Endothelial cell of umbilical vein (primary cell): ENCODE results near the gene TNRC6B. TPM values are rescaled to one million over a fixed set of nuclear protein-coding genes. Genes with fewer than 3 reads are reported as not detected.
A peak's percentile ranks its signal among the peaks of the same experiment; 100 is the strongest.

ENCODE experiments used
- BruUV-seq: library from RNA; stranded (reverse); fragments of 400-500 nt; replicated peaks from 2 replicates; lab custom pipeline; 2021; lab: Mats Ljungman, UMichigan
- CTCF ChIA-PET: fragments of 300-600, 350-600 bp; sonication (Branson Sonifier 250); formaldehyde crosslinking; loops from one replicate; lab custom pipeline; 2021; ENCODE audit warnings: antibody characterized with exemption, inconsistent platforms; lab: Charles Lee
- POLR2A ChIA-PET: fragments of 300-600, 350-600 bp; sonication (Branson Sonifier 250); formaldehyde crosslinking; loops from one replicate; lab custom pipeline; 2021; ENCODE audit warnings: antibody characterized with exemption, inconsistent platforms; lab: Charles Lee
- DNase-seq: peaks from one replicate; pipeline ENCODE4 v3.0.0-alpha.2; 2011; ENCODE audit warnings: low read depth, low spot score
- FAIRE-seq: peaks from 2 replicates; lab custom pipeline; 2011; peaks lifted over from hg19 to GRCh38; lab: Jason Lieb, UNC
- H2AFZ ChIP-seq: 2 replicates; pipeline ENCODE4 v1.6.0; 2012; ENCODE audit warnings: low read depth, low read length, control low read depth, inconsistent platforms
- H3K27ac ChIP-seq: 2 replicates; pipeline ENCODE4 v1.5.1; 2011; ENCODE audit warnings: low read depth, mild to moderate bottlenecking, control low read depth, low read length, moderate library complexity; ENCODE audit not compliant: insufficient read depth
- H3K27me3 ChIP-seq, 2 experiments: 2 replicates each; pipeline versions ENCODE4 v1.6.0 to v1.6.1; 2011; ENCODE audit warnings: low read length in 2 of 2, mixed read lengths in 1 of 2; ENCODE audit not compliant: control insufficient read depth in 2 of 2, insufficient read depth in 2 of 2
- H3K36me3 ChIP-seq, 2 experiments: 2 replicates in 1 of 2; 3 replicates in 1 of 2; pipeline ENCODE4 v1.5.1; 2011; ENCODE audit warnings: low read length in 2 of 2, mild to moderate bottlenecking in 1 of 2, moderate library complexity in 1 of 2; ENCODE audit not compliant: control insufficient read depth in 2 of 2, insufficient read depth in 2 of 2; ENCODE audit errors: extremely low read depth in 1 of 2
- H3K4me1 ChIP-seq: 3 replicates; pipeline ENCODE4 v1.5.1; 2011; ENCODE audit warnings: mild to moderate bottlenecking, low read length; ENCODE audit not compliant: control insufficient read depth, insufficient read depth; ENCODE audit errors: extremely low read depth
- H3K4me2 ChIP-seq: 2 replicates; pipeline ENCODE4 v1.6.1; 2011; ENCODE audit warnings: low read length, control low read depth, mixed read lengths; ENCODE audit not compliant: insufficient read depth
- H3K4me3 ChIP-seq, 3 experiments: fragments of 200-600 bp in 1 of 3; sonication (generic), shearing (Covaris generic) in 1 of 3; replicated peaks in 1 of 3; 2 replicates each; pipeline ENCODE4 v1.5.1; 2011 to 2016; ENCODE audit warnings: control low read depth in 3 of 3, low read length in 3 of 3, mild to moderate bottlenecking in 2 of 3, inconsistent platforms in 1 of 3, low read depth in 1 of 3, moderate library complexity in 1 of 3; ENCODE audit not compliant: insufficient read depth in 1 of 3
- H3K79me2 ChIP-seq: 2 replicates; pipeline ENCODE4 v1.6.0; 2012; ENCODE audit warnings: low read length, inconsistent platforms; ENCODE audit not compliant: control insufficient read depth, insufficient read depth
- H3K9ac ChIP-seq: replicated peaks from 2 replicates; pipeline ENCODE3; 2011; ENCODE audit warnings: low read length, control low read depth; ENCODE audit not compliant: insufficient read depth; ENCODE audit errors: extremely low read depth
- H3K9me1 ChIP-seq: replicated peaks from 3 replicates; pipeline ENCODE4 v1.6.0; 2011; ENCODE audit warnings: mild to moderate bottlenecking, low read length; ENCODE audit not compliant: control insufficient read depth, insufficient read depth; ENCODE audit errors: extremely low read depth
- H3K9me3 ChIP-seq: replicated peaks from 2 replicates; pipeline ENCODE4 v1.5.1; 2012; ENCODE audit warnings: low read length, inconsistent platforms; ENCODE audit not compliant: control insufficient read depth, insufficient read depth
- H4K20me1 ChIP-seq: replicated peaks from 2 replicates; pipeline ENCODE3; 2011; ENCODE audit warnings: mild to moderate bottlenecking, low read length; ENCODE audit not compliant: control insufficient read depth, insufficient read depth; ENCODE audit errors: extremely low read depth
- GATA2 ChIP-seq: IDR thresholded peaks from 2 replicates; pipeline ENCODE4 v1.7.0; 2011; ENCODE audit warnings: low read depth, mild to moderate bottlenecking, moderate library complexity, mixed read lengths, low read length; ENCODE audit not compliant: insufficient read length, insufficient read depth
- MAX ChIP-seq: IDR thresholded peaks from 2 replicates; pipeline ENCODE4 v1.6.1; 2011; ENCODE audit not compliant: insufficient read depth, insufficient read length
- MYC ChIP-seq: IDR thresholded peaks from one replicate; pipeline ENCODE4 v1.6.1; 2011; ENCODE audit warnings: mild to moderate bottlenecking, low read depth, low read length
- POLR2A ChIP-seq: IDR thresholded peaks from 2 replicates; pipeline ENCODE4 v1.6.1; 2012; ENCODE audit warnings: low read depth, mild to moderate bottlenecking, control low read depth, low read length
- dilution Hi-C: fragments of 300-500 bp; cut with MboI; formaldehyde crosslinking; loops from one replicate; pipeline ENCODE4 v1.15.0; 2019; ENCODE audit warnings: low sequenced_read_pairs; ENCODE audit not compliant: extremely low pct_ligation_motif_present
- intact Hi-C: fragments of 100-400 bp; cut with micrococcal nuclease; formaldehyde crosslinking; loops from one replicate; pipeline ENCODE4 v1.10.0; 2022
- polyA plus RNA-seq, 4 experiments: library from polyadenylated mRNA; depleted of rRNA in 3 of 4; stranded (reverse) in 3 of 4; unstranded in 1 of 4; fragments of >200 nt; gene quantifications; 2 replicates each; pipeline versions ENCODE4 v1.2.1 to v1.2.3, GENCODE V29; 2011 to 2012; ENCODE audit warnings: missing spikeins in 1 of 4
- total RNA-seq: library from RNA; stranded (reverse); gene quantifications from 2 replicates; pipeline ENCODE4 v1.2.3, GENCODE V29; 2021
- TF ChIP-seq, protein P1 (sequence below), 2 donors: IDR thresholded peaks; 1 replicate in 1 of 2; 2 replicates in 1 of 2; pipeline ENCODE4 v1.5.1; 2011; ENCODE audit warnings: low read length in 2 of 2, mild to moderate bottlenecking in 2 of 2, moderate library complexity in 2 of 2, control low read depth in 1 of 2, inconsistent platforms in 1 of 2, low read depth in 1 of 2; ENCODE audit not compliant: insufficient read depth in 1 of 2; ENCODE audit errors: extremely low read depth in 1 of 2

The TNRC6B gene
- total and polyA plus RNA-seq, 2 donors (not counting 3 experiments of a cell fraction or from before 2014, with no cell fraction given), result 10.6 to 37.2 TPM

DNA sequence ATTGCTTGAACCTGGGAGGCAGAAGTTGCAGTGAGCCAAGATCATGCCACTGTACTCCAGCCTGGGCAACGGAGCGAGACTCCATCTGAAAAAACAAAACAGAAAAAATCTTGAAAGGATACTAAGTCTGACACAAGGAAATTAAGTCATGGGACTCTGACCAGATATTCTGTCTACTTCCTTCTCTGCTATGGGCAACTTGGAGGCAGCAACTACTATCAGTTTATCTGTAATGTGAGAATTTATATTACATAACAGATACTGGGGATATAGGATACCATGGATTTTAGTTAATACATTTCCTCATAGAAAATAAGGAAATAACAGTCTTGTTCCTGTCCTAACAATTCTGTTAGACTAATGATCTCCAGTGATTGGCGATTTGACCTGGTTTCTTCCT lies 191.1 kb downstream of the TNRC6B start:
- peaks cover 15 to 16% of the 10 kb centered on the region in 2 experiments for H3K36me3 ChIP-seq
- TF ChIP-seq POLR2A, result peak; percentile 23
- TF ChIP-seq GATA2, result no peak
- H3K4me3 ChIP-seq, result no peak overlapping the region
- intact Hi-C loops, result no loop called here
- no peaks in the 10 kb centered on the region for H4K20me1 ChIP-seq
- H3K4me2 ChIP-seq, result no peak overlapping the region
- peaks cover 23% of the 10 kb centered on the region for H3K4me1 ChIP-seq
- FAIRE-seq (no peak), DNase-seq (no peak)
- no peak overlapping the region for H2AFZ ChIP-seq
- H3K9ac ChIP-seq, result no peak overlapping the region
- no peak overlapping the region for H3K27ac ChIP-seq
- no peaks in the 10 kb centered on the region for H3K9me1 ChIP-seq
- H3K79me2 ChIP-seq, result peaks cover 15% of the 10 kb centered on the region
- no peaks in the 10 kb centered on the region for H3K9me3 ChIP-seq
- H3K27me3 ChIP-seq, result no peaks in the 10 kb centered on the region
- ChIA-PET POLR2A (no interaction called here), CTCF (interaction anchor here (1.5 kb wide), 1 partner anchor 10 kb away, joined by 4 read pairs; no protein-coding TSS in a partner anchor)
- dilution Hi-C loops, result no loop called here
- BruUV-seq, result no TSS peak

DNA sequence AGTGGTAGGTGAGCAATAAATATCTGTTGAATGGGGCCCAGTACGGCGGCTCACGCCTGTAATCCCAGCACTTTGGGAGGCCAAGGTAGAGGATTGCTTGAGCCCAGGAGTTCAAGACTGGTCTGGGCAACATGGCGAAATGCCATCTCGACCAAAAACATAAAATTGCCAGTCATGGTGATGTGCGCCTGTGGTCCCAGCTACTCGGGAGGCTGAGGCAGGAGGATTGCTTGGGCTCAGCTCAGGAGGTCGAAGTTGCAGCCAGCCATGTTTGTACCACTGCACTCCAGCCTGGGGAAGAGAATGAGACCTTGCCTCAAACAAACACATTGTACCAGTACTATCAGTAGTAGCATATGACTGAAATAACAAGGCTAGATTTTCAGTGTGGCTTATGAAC lies 196.8 kb downstream of the TNRC6B start:
- dilution Hi-C loops (no loop called here), intact Hi-C loops (no loop called here)
- Histone ChIP-seq H3K9me3 (no peaks in the 10 kb centered on the region), H3K9ac (no peak overlapping the region), H3K27me3 (no peaks in the 10 kb centered on the region), H3K4me3 (no peak overlapping the region), H3K9me1 (no peaks in the 10 kb centered on the region), H3K4me1 (peaks cover 13% of the 10 kb centered on the region), H3K79me2 (peaks cover 39% of the 10 kb centered on the region), H3K4me2 (no peak overlapping the region), H3K27ac (no peak overlapping the region), H4K20me1 (no peaks in the 10 kb centered on the region), H2AFZ (no peak overlapping the region), H3K36me3 (peaks cover 0 to 1% of the 10 kb centered on the region in 2 experiments)
- DNase-seq (no peak), FAIRE-seq (no peak)
- BruUV-seq, result no TSS peak
- TF ChIP-seq, protein P1, sequence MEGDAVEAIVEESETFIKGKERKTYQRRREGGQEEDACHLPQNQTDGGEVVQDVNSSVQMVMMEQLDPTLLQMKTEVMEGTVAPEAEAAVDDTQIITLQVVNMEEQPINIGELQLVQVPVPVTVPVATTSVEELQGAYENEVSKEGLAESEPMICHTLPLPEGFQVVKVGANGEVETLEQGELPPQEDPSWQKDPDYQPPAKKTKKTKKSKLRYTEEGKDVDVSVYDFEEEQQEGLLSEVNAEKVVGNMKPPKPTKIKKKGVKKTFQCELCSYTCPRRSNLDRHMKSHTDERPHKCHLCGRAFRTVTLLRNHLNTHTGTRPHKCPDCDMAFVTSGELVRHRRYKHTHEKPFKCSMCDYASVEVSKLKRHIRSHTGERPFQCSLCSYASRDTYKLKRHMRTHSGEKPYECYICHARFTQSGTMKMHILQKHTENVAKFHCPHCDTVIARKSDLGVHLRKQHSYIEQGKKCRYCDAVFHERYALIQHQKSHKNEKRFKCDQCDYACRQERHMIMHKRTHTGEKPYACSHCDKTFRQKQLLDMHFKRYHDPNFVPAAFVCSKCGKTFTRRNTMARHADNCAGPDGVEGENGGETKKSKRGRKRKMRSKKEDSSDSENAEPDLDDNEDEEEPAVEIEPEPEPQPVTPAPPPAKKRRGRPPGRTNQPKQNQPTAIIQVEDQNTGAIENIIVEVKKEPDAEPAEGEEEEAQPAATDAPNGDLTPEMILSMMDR (IDR thresholded peaks at IDR 0.05; ENCODE audit: extremely low read depth in 1 of 2, insufficient read depth in 1 of 2, low read depth in 1 of 2, low read length in 2 of 2), result no peak
- TF ChIP-seq MAX (no peak), MYC (no peak), GATA2 (no peak)
- CTCF ChIA-PET, result interaction anchor here (0.6 kb wide), 1 partner anchor 124 kb away, joined by 3 read pairs; no protein-coding TSS in a partner anchor
- POLR2A ChIA-PET, result no interaction called here
